Gastrocnemius medialis (tissue), 4 donors: ENCODE data around the gene MICB.

Experiments used
- POLR2A ChIP-seq, 2 donors: fragments of 450-650 bp; IDR thresholded peaks; one replicate each; pipeline ENCODE4 v1.6.1; 2017; ENCODE audit warnings: antibody characterized with exemption in 2 of 2, mild to moderate bottlenecking in 2 of 2, moderate library complexity in 2 of 2
- TF ChIP-seq, protein P1 (sequence below), 5 experiments: fragments of 450-650 bp in 3 of 5; fragments of 200-600 bp in 2 of 5; sonication (generic) in 2 of 5; IDR thresholded peaks in 4 of 5; conservative IDR thresholded peaks in 1 of 5; 1 replicate in 4 of 5; 2 replicates in 1 of 5; pipeline ENCODE4 v1.5.1; 2016 to 2019; ENCODE audit warnings: antibody characterized with exemption in 5 of 5, mild to moderate bottlenecking in 3 of 5, moderate library complexity in 3 of 5

DNA sequence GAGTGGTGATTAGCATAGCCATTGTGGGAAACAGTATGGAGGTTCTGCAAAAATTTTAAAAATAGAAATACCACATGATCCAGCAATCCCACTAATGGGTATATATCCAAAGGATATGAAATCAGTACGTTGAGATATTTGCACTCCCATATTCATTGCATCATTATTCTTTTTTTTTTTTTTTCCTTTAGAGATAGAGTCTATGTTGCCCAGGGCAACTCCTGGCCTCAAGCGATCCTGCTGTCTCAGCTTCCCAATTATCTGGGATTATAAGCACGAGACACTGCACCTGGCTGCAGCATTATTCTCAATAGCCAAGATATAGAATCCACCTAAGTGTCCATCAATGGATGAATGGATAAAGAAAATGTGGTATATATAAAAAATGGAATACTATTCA, 23.9 kb downstream of the MICB start:
- TF ChIP-seq, protein P1, sequence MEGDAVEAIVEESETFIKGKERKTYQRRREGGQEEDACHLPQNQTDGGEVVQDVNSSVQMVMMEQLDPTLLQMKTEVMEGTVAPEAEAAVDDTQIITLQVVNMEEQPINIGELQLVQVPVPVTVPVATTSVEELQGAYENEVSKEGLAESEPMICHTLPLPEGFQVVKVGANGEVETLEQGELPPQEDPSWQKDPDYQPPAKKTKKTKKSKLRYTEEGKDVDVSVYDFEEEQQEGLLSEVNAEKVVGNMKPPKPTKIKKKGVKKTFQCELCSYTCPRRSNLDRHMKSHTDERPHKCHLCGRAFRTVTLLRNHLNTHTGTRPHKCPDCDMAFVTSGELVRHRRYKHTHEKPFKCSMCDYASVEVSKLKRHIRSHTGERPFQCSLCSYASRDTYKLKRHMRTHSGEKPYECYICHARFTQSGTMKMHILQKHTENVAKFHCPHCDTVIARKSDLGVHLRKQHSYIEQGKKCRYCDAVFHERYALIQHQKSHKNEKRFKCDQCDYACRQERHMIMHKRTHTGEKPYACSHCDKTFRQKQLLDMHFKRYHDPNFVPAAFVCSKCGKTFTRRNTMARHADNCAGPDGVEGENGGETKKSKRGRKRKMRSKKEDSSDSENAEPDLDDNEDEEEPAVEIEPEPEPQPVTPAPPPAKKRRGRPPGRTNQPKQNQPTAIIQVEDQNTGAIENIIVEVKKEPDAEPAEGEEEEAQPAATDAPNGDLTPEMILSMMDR (IDR thresholded peaks at IDR 0.05 in 4 of 5, conservative IDR thresholded peaks at IDR 0.05 in 1 of 5) = no peak
- TF ChIP-seq POLR2A (IDR thresholded peaks at IDR 0.05) = no peak
